HepG2 (cell line): ENCODE measurements around the gene LST1. TPM values are rescaled to one million over a fixed set of nuclear protein-coding genes. Genes with fewer than 3 reads are reported as not detected.

ENCODE experiments used
- AKAP8 ChIP-seq: sonication (generic); formaldehyde crosslinking; IDR thresholded peaks from 2 replicates; pipeline ENCODE4 v1.5.1; 2020; ENCODE audit warnings: mild to moderate bottlenecking, missing genetic modification reagents
- ERF ChIP-seq: IDR thresholded peaks from 2 replicates; pipeline ENCODE4 v1.6.1; 2018; ENCODE audit warnings: missing biosample characterization, missing genetic modification reagents
- NFE2L1 ChIP-seq: sonication (generic); formaldehyde crosslinking; IDR thresholded peaks from 2 replicates; pipeline ENCODE4 v1.4.0; 2020; ENCODE audit warnings: missing genetic modification reagents, mild to moderate bottlenecking, borderline replicate concordance
- PRDM15 ChIP-seq: sonication (generic); formaldehyde crosslinking; IDR thresholded peaks from 2 replicates; pipeline ENCODE4 v1.4.0; 2020; ENCODE audit warnings: missing genetic modification reagents
- SMAD9 ChIP-seq: sonication (generic); formaldehyde crosslinking; IDR thresholded peaks from 2 replicates; pipeline ENCODE4 v1.5.1; 2020; ENCODE audit warnings: mild to moderate bottlenecking, missing genetic modification reagents
- ZBTB40 ChIP-seq, 2 experiments: fragments of 450-650 bp in 1 of 2; sonication (generic) in 1 of 2; formaldehyde crosslinking in 1 of 2; IDR thresholded peaks; 2 replicates each; pipeline versions ENCODE4 v1.6.1 to v1.8.0; 2016 to 2022; ENCODE audit warnings: antibody characterized with exemption in 1 of 2, mild to moderate bottlenecking in 1 of 2, missing genetic modification reagents in 1 of 2
- ZNF609 ChIP-seq: sonication (generic); formaldehyde crosslinking; IDR thresholded peaks from 2 replicates; pipeline ENCODE4 v1.4.0; 2020; ENCODE audit warnings: mild to moderate bottlenecking, missing genetic modification reagents, borderline replicate concordance
- polyA plus RNA-seq, 8 experiments: library from polyadenylated mRNA; depleted of rRNA in 3 of 8; stranded (reverse) in 7 of 8; unstranded in 1 of 8; fragments of >200 nt; fragmentation: Illumina TruSeq in 4 of 8; extraction: Trizol in 4 of 8; gene quantifications; 2 replicates each; pipeline versions ENCODE4 v1.2.1 to v1.2.3, GENCODE V29; 2011 to 2016; ENCODE audit warnings: low read depth in 4 of 8, missing spikeins in 1 of 8, mixed read lengths in 1 of 8; ENCODE audit not compliant: insufficient read depth in 1 of 8
- total RNA-seq, 5 experiments: library from RNA; depleted of rRNA; stranded (reverse); fragments of >200 nt; fragmentation: Illumina TruSeq; extraction: Trizol; gene quantifications; 2 replicates each; pipeline ENCODE4 v1.2.3, GENCODE V29; 2016; ENCODE audit warnings: low read depth in 1 of 5

LST1 gene
- total and polyA plus RNA-seq, 2 of the 13 experiments (the other 11 are each of a cell fraction or from before 2014, with no cell fraction given): not detected

- TF ChIP-seq ZBTB40 (IDR thresholded peaks at IDR 0.05) (no peak), ZBTB40 (CRISPR knock-in tag; IDR thresholded peaks at IDR 0.05) (peak; percentile 43; the same call in 1 of the 2 replicates), ZNF609 (peak; percentile 10; the same call in 1 of the 2 replicates), SMAD9 (no peak; the same call in 1 of the 2 replicates), ERF (CRISPR knock-in tag) (peak; percentile 90; the same call in 1 of the 2 replicates), AKAP8 (CRISPR knock-in tag) (no peak), NFE2L1 (CRISPR knock-in tag) (no peak), PRDM15 (CRISPR knock-in tag) (peak; percentile 24; the same call in 1 of the 2 replicates)
Observed at GRCh38 chr6:31580807-31581433, 5.2 kb upstream of the LST1 start (continued).
